C4-2B (cell line): ENCODE results near the gene LSM3.

Experiments used
- H3K27ac ChIP-seq: fragments of 450-650 bp; 2 replicates; pipeline ENCODE4 v1.5.1; 2017
- CTCF ChIP-seq: fragments of 450-650 bp; conservative IDR thresholded peaks from 2 replicates; pipeline ENCODE4 v1.5.1; 2017; ENCODE audit warnings: mild to moderate bottlenecking
- ZFX ChIP-seq: fragments of 450-650 bp; IDR thresholded peaks from 2 replicates; pipeline ENCODE4 v1.6.1; 2017

The LSM3 gene

GRCh38 chr3:14248849-14249523 lies 70.4 kb downstream of the LSM3 start:
- no peak for TF ChIP-seq CTCF
- TF ChIP-seq ZFX: no peak
- peak overlapping the region; percentile 74 for H3K27ac ChIP-seq
